Smooth muscle cell (in vitro differentiated cells): Measurements from ENCODE around the gene MYBL2. TPM values are rescaled to one million over a fixed set of nuclear protein-coding genes. Genes with fewer than 3 reads are reported as not detected.

Experiments
- DNase-seq: peaks from one replicate; lab custom pipeline; 2025; ENCODE audit not compliant: unreplicated experiment; lab: John Stamatoyannopoulos, UW
- H2AFZ ChIP-seq: fragments of 200-600 bp; sonication (generic); 2 replicates; pipeline ENCODE4 v1.6.0; 2016; ENCODE audit warnings: antibody characterized with exemption, low read depth, mild to moderate bottlenecking
- H3F3A ChIP-seq: fragments of 200-600 bp; sonication (generic); 2 replicates; pipeline ENCODE4 v1.6.0; 2017; ENCODE audit warnings: antibody characterized with exemption, low read depth
- H3K27ac ChIP-seq: fragments of 200-600 bp; sonication (generic); 2 replicates; pipeline ENCODE4 v1.5.1; 2016; ENCODE audit warnings: low read depth, mild to moderate bottlenecking
- H3K27me3 ChIP-seq: fragments of 200-600 bp; sonication (generic); 2 replicates; pipeline ENCODE4 v1.6.1; 2016; ENCODE audit warnings: low read depth, mild to moderate bottlenecking
- H3K36me3 ChIP-seq: fragments of 200-600 bp; sonication (generic); 2 replicates; pipeline ENCODE4 v1.5.1; 2016; ENCODE audit warnings: low read depth
- H3K4me1 ChIP-seq: fragments of 200-600 bp; sonication (generic); 2 replicates; pipeline ENCODE4 v1.5.1; 2016; ENCODE audit warnings: low read depth
- H3K4me2 ChIP-seq: fragments of 200-600 bp; sonication (generic); 2 replicates; pipeline ENCODE4 v1.6.0; 2016; ENCODE audit warnings: mild to moderate bottlenecking
- H3K4me3 ChIP-seq: fragments of 200-600 bp; sonication (generic); 2 replicates; pipeline ENCODE4 v1.5.1; 2016; ENCODE audit warnings: mild to moderate bottlenecking
- H3K79me2 ChIP-seq: fragments of 200-600 bp; sonication (generic); 2 replicates; pipeline ENCODE4 v1.6.0; 2016; ENCODE audit warnings: low read depth, mild to moderate bottlenecking
- H3K9ac ChIP-seq: fragments of 200-600 bp; sonication (generic); 2 replicates; pipeline ENCODE4 v1.6.0; 2016; ENCODE audit warnings: low read depth
- H3K9me3 ChIP-seq: fragments of 200-600 bp; sonication (generic); replicated peaks from 2 replicates; pipeline ENCODE4 v1.5.1; 2016; ENCODE audit warnings: low read depth
- H4K20me1 ChIP-seq: fragments of 200-600 bp; sonication (generic); 2 replicates; pipeline ENCODE4 v1.6.0; 2016; ENCODE audit warnings: low read depth
- CTCF ChIP-seq: fragments of 200-600 bp; sonication (generic); IDR thresholded peaks from 2 replicates; pipeline ENCODE4 v1.5.1; 2017; ENCODE audit warnings: borderline replicate concordance, mild to moderate bottlenecking, antibody characterized with exemption; ENCODE audit not compliant: insufficient read depth, poor library complexity, severe bottlenecking
- WGBS: methylation state at CpG from one replicate; pipeline ENCODE4 v1.1.7; 2016; ENCODE audit warnings: low lambda C conversion rate; 5-methylcytosine and 5-hydroxymethylcytosine counted together
- polyA plus RNA-seq: library from polyadenylated mRNA; unstranded; fragments of >200 nt; fragmentation: Nextera tagmentation; extraction: Ambion mirVana; gene quantifications from 2 replicates; pipeline ENCODE4 v1.2.1, GENCODE V29; 2016
- total RNA-seq: library from RNA; depleted of rRNA; stranded (reverse); fragments of >200 nt; gene quantifications from 2 replicates; pipeline ENCODE4 v1.2.3, GENCODE V29; 2014

Gene MYBL2
- total and polyA plus RNA-seq, 2 experiments from 2014 or later, result 8.6 to 26.2 TPM

GRCh38 chr20:43689165-43689564, 22.3 kb downstream of the MYBL2 start:
- no peaks in the 10 kb centered on the region for H4K20me1 ChIP-seq
- no peak for TF ChIP-seq CTCF
- whole genome bisulfite sequencing, result 92% methylated on average over 4 of the region's 4 CpGs
- H3K4me2 ChIP-seq, result no peak overlapping the region
- H3K4me3 ChIP-seq, result no peak overlapping the region
- H2AFZ ChIP-seq, result no peak overlapping the region
- H3F3A ChIP-seq, result no peaks in the 10 kb centered on the region
- H3K4me1 ChIP-seq, result no peaks in the 10 kb centered on the region
- no peaks in the 10 kb centered on the region for H3K27me3 ChIP-seq
- H3K9ac ChIP-seq, result no peak overlapping the region
- H3K36me3 ChIP-seq, result no peaks in the 10 kb centered on the region
- no peak overlapping the region for H3K27ac ChIP-seq
- DNase-seq, result no peak
- H3K9me3 ChIP-seq, result no peaks in the 10 kb centered on the region
- H3K79me2 ChIP-seq, result no peaks in the 10 kb centered on the region

GRCh38 chr20:43690943-43691598, 24.2 kb downstream of the MYBL2 start:
- no peaks in the 10 kb centered on the region for H3K9me3 ChIP-seq
- WGBS, result 92% methylated on average over 9 of the region's 9 CpGs
- no peaks in the 10 kb centered on the region for H4K20me1 ChIP-seq
- no peak for DNase-seq
- TF ChIP-seq CTCF, result no peak
- H3K27me3 ChIP-seq, result no peaks in the 10 kb centered on the region
- no peak overlapping the region for H3K27ac ChIP-seq
- H3K9ac ChIP-seq, result no peak overlapping the region
- no peaks in the 10 kb centered on the region for H3K36me3 ChIP-seq
- no peak overlapping the region for H2AFZ ChIP-seq
- no peak overlapping the region for H3K4me3 ChIP-seq
- H3F3A ChIP-seq, result no peaks in the 10 kb centered on the region
- no peaks in the 10 kb centered on the region for H3K4me1 ChIP-seq
- no peaks in the 10 kb centered on the region for H3K79me2 ChIP-seq
- H3K4me2 ChIP-seq, result no peak overlapping the region

- Histone ChIP-seq H3K79me2 (no peaks in the 10 kb centered on the region), H2AFZ (no peak overlapping the region), H3K4me1 (no peaks in the 10 kb centered on the region), H3K9me3 (no peaks in the 10 kb centered on the region), H3K4me2 (no peak overlapping the region), H4K20me1 (no peaks in the 10 kb centered on the region), H3K9ac (no peak overlapping the region), H3K27me3 (no peaks in the 10 kb centered on the region), H3F3A (no peaks in the 10 kb centered on the region), H3K27ac (no peak overlapping the region), H3K4me3 (no peak overlapping the region), H3K36me3 (no peaks in the 10 kb centered on the region)
- 95% methylated on average over 5 of the region's 5 CpGs for WGBS
- TF ChIP-seq CTCF, result peak; percentile 44
- DNase-seq, result no peak
Observed at GRCh38 chr20:43691928-43692524, 25.1 kb downstream of the MYBL2 start.

GRCh38 chr20:43694763-43695162, 27.8 kb downstream of the MYBL2 start:
- Histone ChIP-seq H3K36me3 (no peaks in the 10 kb centered on the region), H3K27ac (no peak overlapping the region), H3K79me2 (no peaks in the 10 kb centered on the region), H2AFZ (no peak overlapping the region), H3K4me1 (no peaks in the 10 kb centered on the region), H3K4me3 (no peak overlapping the region), H3F3A (no peaks in the 10 kb centered on the region), H3K27me3 (no peaks in the 10 kb centered on the region), H3K4me2 (no peak overlapping the region), H4K20me1 (no peaks in the 10 kb centered on the region), H3K9ac (no peak overlapping the region), H3K9me3 (no peaks in the 10 kb centered on the region)
- 95% methylated on average over 3 of the region's 3 CpGs for WGBS
- no peak for DNase-seq
- TF ChIP-seq CTCF, result no peak
